ENCODE data around the gene IQCB1.
"Not testable (repeated sequence)": the region's sequence is repeated elsewhere in the genome, so short reads cannot be mapped to it uniquely, and the experiment has no call there.

Gene IQCB1

GRCh38 chr3:121794264-121794983 is 40.4 kb downstream of the IQCB1 start:
- TF ChIP-seq, protein P1, sequence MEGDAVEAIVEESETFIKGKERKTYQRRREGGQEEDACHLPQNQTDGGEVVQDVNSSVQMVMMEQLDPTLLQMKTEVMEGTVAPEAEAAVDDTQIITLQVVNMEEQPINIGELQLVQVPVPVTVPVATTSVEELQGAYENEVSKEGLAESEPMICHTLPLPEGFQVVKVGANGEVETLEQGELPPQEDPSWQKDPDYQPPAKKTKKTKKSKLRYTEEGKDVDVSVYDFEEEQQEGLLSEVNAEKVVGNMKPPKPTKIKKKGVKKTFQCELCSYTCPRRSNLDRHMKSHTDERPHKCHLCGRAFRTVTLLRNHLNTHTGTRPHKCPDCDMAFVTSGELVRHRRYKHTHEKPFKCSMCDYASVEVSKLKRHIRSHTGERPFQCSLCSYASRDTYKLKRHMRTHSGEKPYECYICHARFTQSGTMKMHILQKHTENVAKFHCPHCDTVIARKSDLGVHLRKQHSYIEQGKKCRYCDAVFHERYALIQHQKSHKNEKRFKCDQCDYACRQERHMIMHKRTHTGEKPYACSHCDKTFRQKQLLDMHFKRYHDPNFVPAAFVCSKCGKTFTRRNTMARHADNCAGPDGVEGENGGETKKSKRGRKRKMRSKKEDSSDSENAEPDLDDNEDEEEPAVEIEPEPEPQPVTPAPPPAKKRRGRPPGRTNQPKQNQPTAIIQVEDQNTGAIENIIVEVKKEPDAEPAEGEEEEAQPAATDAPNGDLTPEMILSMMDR (IDR thresholded peaks at IDR 0.05; ENCODE audit: extremely low read depth, insufficient read depth, missing control alignments), result no peak
- in situ Hi-C loops (cut with MboI; ENCODE audit: low pct_unique_long_range_greater_than_20kb, low sequenced_read_pairs, unreplicated experiment), result no loop called here
- DNase-seq (ENCODE audit: low spot score), result no peak

DNA sequence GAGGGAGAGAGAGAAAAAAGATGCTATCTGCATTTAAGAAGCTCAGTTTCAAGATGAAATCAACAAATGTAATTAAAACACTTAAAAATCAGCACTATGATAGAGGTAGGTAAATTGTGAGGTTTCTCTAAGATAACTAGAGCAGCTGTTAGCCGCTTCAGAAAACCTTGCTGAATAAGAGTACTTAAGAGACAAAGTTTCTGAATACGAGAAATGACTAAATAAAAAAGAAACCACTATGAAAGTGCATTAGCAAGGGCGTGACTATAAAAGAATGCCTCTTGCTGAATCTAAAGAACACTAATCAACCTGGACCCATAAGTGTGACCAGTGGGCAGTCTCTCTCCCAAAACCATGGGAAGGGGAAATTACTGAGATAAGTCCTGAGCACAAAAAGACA is 41.8 kb downstream of the IQCB1 start:
- TF ChIP-seq, protein P1 (IDR thresholded peaks at IDR 0.05; ENCODE audit: extremely low read depth, insufficient read depth, missing control alignments), result no peak
- peak; percentile 30 for DNase-seq (ENCODE audit: low spot score)
- in situ Hi-C loops (cut with MboI; ENCODE audit: low pct_unique_long_range_greater_than_20kb, low sequenced_read_pairs, unreplicated experiment), result no loop called here

DNA sequence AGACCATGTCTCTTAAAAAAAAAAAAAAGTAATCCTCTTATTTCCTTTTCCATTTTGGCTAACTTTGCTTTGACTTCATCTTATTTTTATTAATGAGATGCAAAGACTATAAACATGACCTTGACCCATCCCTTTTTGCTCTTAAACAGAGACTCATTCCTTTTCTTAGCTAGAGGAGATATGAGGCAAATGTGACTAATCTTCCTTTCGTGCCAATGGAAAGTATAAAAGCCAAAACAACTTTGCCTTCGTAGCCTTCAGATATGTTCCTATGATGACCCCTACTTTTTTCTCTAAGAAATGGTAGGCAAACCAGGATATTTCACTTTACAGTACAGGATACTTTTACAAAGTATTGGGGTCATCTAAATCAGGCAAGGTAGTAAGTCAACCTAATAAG is 48.4 kb downstream of the IQCB1 start:
- TF ChIP-seq, protein P1 (IDR thresholded peaks at IDR 0.05; ENCODE audit: extremely low read depth, insufficient read depth, missing control alignments), result no peak
- DNase-seq (ENCODE audit: low spot score), result no peak
- in situ Hi-C loops (cut with MboI; ENCODE audit: low pct_unique_long_range_greater_than_20kb, low sequenced_read_pairs, unreplicated experiment), result no loop called here

GRCh38 chr3:121782784-121783183 is 52.1 kb downstream of the IQCB1 start:
- in situ Hi-C loops (cut with MboI; ENCODE audit: low pct_unique_long_range_greater_than_20kb, low sequenced_read_pairs, unreplicated experiment); DNase-seq (ENCODE audit: low spot score): not testable (repeated sequence)

- in situ Hi-C loops (cut with MboI; ENCODE audit: low pct_unique_long_range_greater_than_20kb, low sequenced_read_pairs, unreplicated experiment), result no loop called here
- no peak for DNase-seq (ENCODE audit: low spot score)
- TF ChIP-seq, protein P1 (IDR thresholded peaks at IDR 0.05; ENCODE audit: extremely low read depth, insufficient read depth, missing control alignments), result no peak
Observed at GRCh38 chr3:121781611-121782010, 53.2 kb downstream of the IQCB1 start.

DNA sequence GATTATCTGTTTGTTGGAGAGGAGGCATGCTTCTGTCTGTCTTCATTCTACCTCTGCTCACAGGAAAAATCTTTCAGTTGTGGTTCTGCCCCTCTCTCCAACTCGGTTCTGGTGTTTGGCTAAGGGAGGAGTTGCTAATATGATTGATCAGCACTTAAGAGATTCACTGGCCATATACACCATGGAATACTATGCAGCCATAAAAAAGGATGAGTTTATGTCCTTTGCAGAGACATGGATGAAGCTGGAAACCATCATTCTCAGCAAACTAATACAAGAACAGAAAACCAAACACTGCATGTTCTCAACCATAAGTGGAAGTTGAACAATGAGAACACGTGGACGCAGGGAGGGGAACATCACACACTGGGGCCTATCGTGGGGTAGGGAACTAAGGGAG is 59.8 kb downstream of the IQCB1 start:
- DNase-seq (ENCODE audit: low spot score); in situ Hi-C loops (cut with MboI; ENCODE audit: low pct_unique_long_range_greater_than_20kb, low sequenced_read_pairs, unreplicated experiment): not testable (repeated sequence)

DNA sequence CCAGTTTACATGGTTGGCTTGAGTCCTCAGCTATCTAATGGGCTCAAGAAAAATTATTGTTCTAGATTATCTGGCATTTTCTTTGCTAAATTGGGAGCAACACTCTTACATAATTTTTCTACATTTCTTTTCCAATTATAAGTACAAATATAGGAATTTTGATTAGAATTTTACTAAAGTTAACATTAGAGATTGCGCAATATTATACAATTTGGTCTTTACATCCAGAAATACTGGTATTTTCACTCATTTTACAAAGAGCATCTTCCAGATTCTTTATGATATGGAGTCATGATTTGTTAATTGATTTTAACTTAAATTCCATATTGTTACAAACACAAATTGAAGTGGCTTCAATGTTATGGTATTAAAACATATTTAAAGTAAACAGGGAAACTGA is 65.6 kb downstream of the IQCB1 start:
- in situ Hi-C loops (cut with MboI; ENCODE audit: low pct_unique_long_range_greater_than_20kb, low sequenced_read_pairs, unreplicated experiment), result no loop called here
- DNase-seq (ENCODE audit: low spot score), result no peak
- TF ChIP-seq, protein P1 (IDR thresholded peaks at IDR 0.05; ENCODE audit: extremely low read depth, insufficient read depth, missing control alignments), result no peak

DNA sequence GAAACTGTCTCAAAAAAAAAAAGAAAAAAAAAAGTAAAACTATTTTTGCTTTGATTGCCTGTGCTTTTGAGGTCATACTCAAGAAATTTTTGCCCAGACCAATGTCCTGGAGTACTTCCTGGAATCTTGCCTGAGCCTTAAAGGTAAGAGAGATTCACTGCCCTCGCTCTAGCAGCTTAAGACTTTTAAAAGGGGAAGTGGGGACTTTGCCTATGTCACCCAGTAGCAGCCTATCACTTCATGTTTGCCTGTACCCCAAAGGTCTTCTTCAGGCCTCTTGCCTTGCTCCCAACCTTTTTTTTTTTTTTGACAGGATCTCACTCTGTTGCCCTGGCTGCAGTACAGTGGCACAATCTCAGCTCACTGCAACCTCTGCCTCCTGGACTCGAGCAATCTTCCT is 66.4 kb downstream of the IQCB1 start:
- in situ Hi-C loops (cut with MboI; ENCODE audit: low pct_unique_long_range_greater_than_20kb, low sequenced_read_pairs, unreplicated experiment), result no loop called here
- no peak for DNase-seq (ENCODE audit: low spot score)
- TF ChIP-seq, protein P1 (IDR thresholded peaks at IDR 0.05; ENCODE audit: extremely low read depth, insufficient read depth, missing control alignments), result no peak

Data from GM13977 (cell line).